OCI-LY3 (cell line): ENCODE measurements around the gene RAB9B.

Source experiments
- H2AFZ ChIP-seq: fragments of 200-600, 300-600 bp; shearing (Covaris generic); 2 replicates; pipeline ENCODE4 v1.6.0; 2014; ENCODE audit warnings: antibody characterized with exemption, low read depth, low read length
- H3K27ac ChIP-seq: fragments of 200-600, 300-600 bp; sonication (generic); 2 replicates; pipeline ENCODE4 v1.5.1; 2014; ENCODE audit warnings: mild to moderate bottlenecking, low read length, moderate library complexity, mixed read lengths
- H3K27me3 ChIP-seq: fragments of 200-600, 300-600 bp; sonication (generic); 2 replicates; pipeline ENCODE4 v1.6.1; 2014; ENCODE audit warnings: low read depth, low read length, mixed read lengths
- H3K36me3 ChIP-seq: fragments of 200-600, 300-600 bp; sonication (generic); replicated peaks from 2 replicates; pipeline ENCODE3; 2014; ENCODE audit warnings: low read depth, low read length, mixed read lengths
- H3K4me1 ChIP-seq: fragments of 300-600, 200-600 bp; sonication (generic); 2 replicates; pipeline ENCODE4 v1.6.1; 2014; ENCODE audit warnings: low read length, mixed read lengths
- H3K4me2 ChIP-seq: fragments of 200-600, 300-600 bp; sonication (generic); 2 replicates; pipeline ENCODE4 v1.6.1; 2014; ENCODE audit warnings: low read length, mixed read lengths
- H3K4me3 ChIP-seq: fragments of 300-600, 200-600 bp; sonication (generic); 2 replicates; pipeline ENCODE4 v1.5.1; 2014; ENCODE audit warnings: antibody characterized with exemption, mild to moderate bottlenecking, low read length, moderate library complexity
- H3K79me2 ChIP-seq: fragments of 300-600, 200-600 bp; shearing (Covaris generic); 2 replicates; pipeline ENCODE4 v1.6.1; 2014; ENCODE audit warnings: mild to moderate bottlenecking, low read length, mixed read lengths
- H3K9ac ChIP-seq: fragments of 300-600, 200-600 bp; shearing (Covaris generic); 2 replicates; pipeline ENCODE4 v1.6.0; 2014; ENCODE audit warnings: mild to moderate bottlenecking, low read length, moderate library complexity
- H3K9me3 ChIP-seq: fragments of 200-600, 300-600 bp; shearing (Covaris generic); 2 replicates; pipeline ENCODE4 v1.6.1; 2014; ENCODE audit warnings: low read length, mixed read lengths; ENCODE audit not compliant: insufficient read depth
- H4K20me1 ChIP-seq: fragments of 200-600, 300-600 bp; sonication (generic); 2 replicates; pipeline ENCODE4 v1.6.1; 2016; ENCODE audit warnings: low read length, mixed read lengths; ENCODE audit not compliant: insufficient read depth
- EZH2phosphoT487 ChIP-seq: fragments of 200-600 bp; shearing (Covaris generic); IDR thresholded peaks from 2 replicates; pipeline ENCODE4 v1.6.1; 2018; ENCODE audit warnings: antibody characterized with exemption, mixed run types, low read depth
- TF ChIP-seq, protein P1 (sequence below): fragments of 200-600, 300-600 bp; sonication (generic); IDR thresholded peaks from 2 replicates; pipeline ENCODE4 v1.5.1; 2014; ENCODE audit warnings: antibody characterized with exemption, low read length, low read depth

The RAB9B gene

DNA sequence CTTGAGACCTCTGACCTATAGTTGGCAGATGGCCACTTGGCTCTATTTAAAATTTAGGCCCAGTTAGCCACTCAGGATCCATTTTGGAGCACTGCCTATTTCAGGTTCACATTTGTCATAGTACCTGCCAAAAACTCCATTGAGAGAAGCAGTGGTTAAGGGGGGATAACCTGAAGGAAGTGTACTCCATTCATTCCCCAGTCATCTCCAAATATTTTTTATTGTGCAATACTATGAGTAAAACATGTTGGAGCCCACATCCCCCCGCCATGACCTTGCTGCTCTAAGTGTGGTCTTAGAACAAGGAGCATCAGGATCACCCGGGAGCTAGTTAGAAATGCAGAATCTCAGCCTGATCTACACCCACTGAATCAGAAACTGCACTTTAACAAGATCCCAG, 34.4 kb downstream of the RAB9B start:
- H3K79me2 ChIP-seq: no peaks in the 10 kb centered on the region
- TF ChIP-seq, protein P1, sequence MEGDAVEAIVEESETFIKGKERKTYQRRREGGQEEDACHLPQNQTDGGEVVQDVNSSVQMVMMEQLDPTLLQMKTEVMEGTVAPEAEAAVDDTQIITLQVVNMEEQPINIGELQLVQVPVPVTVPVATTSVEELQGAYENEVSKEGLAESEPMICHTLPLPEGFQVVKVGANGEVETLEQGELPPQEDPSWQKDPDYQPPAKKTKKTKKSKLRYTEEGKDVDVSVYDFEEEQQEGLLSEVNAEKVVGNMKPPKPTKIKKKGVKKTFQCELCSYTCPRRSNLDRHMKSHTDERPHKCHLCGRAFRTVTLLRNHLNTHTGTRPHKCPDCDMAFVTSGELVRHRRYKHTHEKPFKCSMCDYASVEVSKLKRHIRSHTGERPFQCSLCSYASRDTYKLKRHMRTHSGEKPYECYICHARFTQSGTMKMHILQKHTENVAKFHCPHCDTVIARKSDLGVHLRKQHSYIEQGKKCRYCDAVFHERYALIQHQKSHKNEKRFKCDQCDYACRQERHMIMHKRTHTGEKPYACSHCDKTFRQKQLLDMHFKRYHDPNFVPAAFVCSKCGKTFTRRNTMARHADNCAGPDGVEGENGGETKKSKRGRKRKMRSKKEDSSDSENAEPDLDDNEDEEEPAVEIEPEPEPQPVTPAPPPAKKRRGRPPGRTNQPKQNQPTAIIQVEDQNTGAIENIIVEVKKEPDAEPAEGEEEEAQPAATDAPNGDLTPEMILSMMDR: no peak
- H3K27me3 ChIP-seq: no peaks in the 10 kb centered on the region
- H3K4me1 ChIP-seq: no peaks in the 10 kb centered on the region
- H2AFZ ChIP-seq: no peak overlapping the region
- no peaks in the 10 kb centered on the region for H3K36me3 ChIP-seq
- no peak overlapping the region for H3K4me3 ChIP-seq
- no peak overlapping the region for H3K9ac ChIP-seq
- no peaks in the 10 kb centered on the region for H3K9me3 ChIP-seq
- H3K4me2 ChIP-seq: no peak overlapping the region
- H3K27ac ChIP-seq: no peak overlapping the region
- no peaks in the 10 kb centered on the region for H4K20me1 ChIP-seq

DNA sequence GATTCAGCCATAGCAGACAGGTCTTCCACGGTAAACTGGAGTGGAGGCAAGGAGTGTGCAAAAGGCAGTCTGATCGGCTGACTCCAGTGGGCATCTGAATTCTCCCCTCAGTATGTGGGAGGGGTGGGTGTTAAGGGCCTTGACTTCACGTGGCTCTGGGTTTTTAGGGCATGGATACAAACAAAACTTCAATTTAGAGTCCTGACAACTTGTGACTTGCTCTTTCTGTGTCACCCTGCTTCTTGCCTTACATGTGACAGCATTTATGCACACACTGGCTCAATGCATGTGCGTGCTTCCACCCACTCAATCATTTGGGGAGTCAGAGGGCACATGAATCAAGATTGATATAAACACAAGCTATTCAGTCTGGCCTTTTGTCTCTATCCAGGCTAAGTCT, 37.9 kb downstream of the RAB9B start:
- no peaks in the 10 kb centered on the region for H3K36me3 ChIP-seq
- H4K20me1 ChIP-seq: no peaks in the 10 kb centered on the region
- no peak overlapping the region for H2AFZ ChIP-seq
- H3K4me1 ChIP-seq: peaks cover 13% of the 10 kb centered on the region
- H3K4me3 ChIP-seq: no peak overlapping the region
- H3K4me2 ChIP-seq: no peak overlapping the region
- no peaks in the 10 kb centered on the region for H3K79me2 ChIP-seq
- no peaks in the 10 kb centered on the region for H3K9me3 ChIP-seq
- H3K27ac ChIP-seq: no peak overlapping the region
- no peak for TF ChIP-seq EZH2phosphoT487
- TF ChIP-seq, protein P1: no peak
- H3K9ac ChIP-seq: no peak overlapping the region
- no peaks in the 10 kb centered on the region for H3K27me3 ChIP-seq

DNA sequence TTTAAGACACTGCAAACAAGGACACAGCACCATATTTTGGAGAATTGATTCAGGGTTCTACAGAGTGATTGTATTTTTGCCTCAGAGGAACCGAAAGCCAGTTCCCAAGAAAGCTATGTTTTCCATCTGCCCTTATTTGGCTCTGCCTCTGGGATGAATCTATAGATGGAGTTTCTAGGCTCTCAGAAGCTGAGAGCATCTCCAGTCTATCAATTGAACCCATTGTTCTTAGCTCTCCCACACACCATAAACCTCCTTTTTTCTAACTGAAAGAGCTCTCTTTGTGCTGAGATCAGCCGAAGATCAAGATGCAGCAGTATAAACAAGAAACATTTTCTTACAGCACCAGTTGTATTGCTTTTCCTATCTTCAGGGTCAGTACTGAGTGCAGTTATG, 38.5 kb downstream of the RAB9B start:
- Histone ChIP-seq H3K4me1 (peaks cover 19% of the 10 kb centered on the region), H3K27me3 (no peaks in the 10 kb centered on the region), H3K36me3 (no peaks in the 10 kb centered on the region), H3K9me3 (no peaks in the 10 kb centered on the region), H2AFZ (no peak overlapping the region), H3K4me2 (no peak overlapping the region), H3K79me2 (no peaks in the 10 kb centered on the region), H4K20me1 (no peaks in the 10 kb centered on the region), H3K9ac (no peak overlapping the region), H3K27ac (no peak overlapping the region), H3K4me3 (no peak overlapping the region)
- TF ChIP-seq EZH2phosphoT487: no peak
- TF ChIP-seq, protein P1: no peak

DNA sequence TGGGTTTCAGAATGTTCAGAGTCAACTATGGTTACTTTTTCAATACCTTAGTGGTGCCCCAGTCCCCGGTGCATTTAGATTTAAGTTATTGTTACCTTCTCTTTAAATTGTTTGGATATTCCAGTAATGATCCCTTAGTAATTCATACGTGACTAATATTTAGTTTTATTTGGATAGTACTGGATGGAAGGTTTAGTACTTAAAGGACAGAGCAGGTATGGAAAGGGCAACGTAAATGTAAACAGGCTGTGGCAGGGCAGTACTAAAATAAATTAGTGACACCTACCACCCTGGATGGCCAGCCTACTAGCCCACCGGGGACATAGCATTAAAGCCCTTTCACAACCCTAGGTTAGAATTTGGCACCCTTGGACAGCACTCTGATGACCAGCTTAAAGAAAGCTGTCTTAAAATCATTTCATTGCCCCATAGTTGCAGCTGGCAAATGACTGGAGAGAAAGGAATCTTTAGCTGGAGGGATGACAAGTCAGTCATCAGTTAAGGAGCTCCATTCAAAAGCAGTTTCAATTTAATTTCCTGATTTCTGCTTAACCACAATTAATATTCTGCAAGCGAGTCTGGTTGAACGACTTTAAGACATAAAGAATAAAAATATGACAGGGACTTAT, 39.0 kb downstream of the RAB9B start:
- no peak overlapping the region for H3K27ac ChIP-seq
- peaks cover 24% of the 10 kb centered on the region for H3K4me1 ChIP-seq
- no peaks in the 10 kb centered on the region for H3K36me3 ChIP-seq
- H3K27me3 ChIP-seq: no peaks in the 10 kb centered on the region
- H3K4me3 ChIP-seq: no peak overlapping the region
- no peak overlapping the region for H2AFZ ChIP-seq
- no peaks in the 10 kb centered on the region for H3K79me2 ChIP-seq
- no peak overlapping the region for H3K9ac ChIP-seq
- TF ChIP-seq, protein P1: no peak
- TF ChIP-seq EZH2phosphoT487: no peak
- H3K4me2 ChIP-seq: no peak overlapping the region
- H4K20me1 ChIP-seq: no peaks in the 10 kb centered on the region
- H3K9me3 ChIP-seq: no peaks in the 10 kb centered on the region
